Measurements from ENCODE around the gene ARMH4. TPM values are rescaled to one million over a fixed set of nuclear protein-coding genes. Genes with fewer than 3 reads are reported as not detected.

Gene ARMH4
- total RNA-seq, 4 donors from 2014 or later, result 5.0 to 8.0 (median 5.8) TPM

Small RNA genes lying within 50 kb of the gene (small RNA-seq; reads per million reads assigned to genes)
- 0 reads per million in 3 donors for gene RN7SL598P

Other genes starting within 250 kb of the ARMH4 start
- gene ACTR10, start 47.9 kb upstream of the ARMH4 start, total RNA-seq, result 10 to 100 TPM; 47.9 to 75.7 (median 60.5) TPM
- gene PSMA3, start 92.6 kb upstream of the ARMH4 start, total RNA-seq, result 10 to 100 TPM; 69.8 to 98.0 (median 84.8) TPM
- 10 to 100 TPM; 15.9 to 22.0 (median 17.7) TPM for gene ARID4A, start 146.3 kb upstream of the ARMH4 start, total RNA-seq
- not detected for gene TOMM20L, start 243.7 kb upstream of the ARMH4 start, total RNA-seq

Data from esophagus muscularis mucosa (tissue), 4 donors.